Mesenchymal stem cell (in vitro differentiated cells and primary cell): ENCODE measurements around the gene RNASE2.
"Not testable (repeated sequence)": the region's sequence is repeated elsewhere in the genome, so short reads cannot be mapped to it uniquely, and the experiment has no call there.

Experiments used
- DNase-seq: peaks from one replicate; pipeline ENCODE4 v3.0.0-alpha.2; 2013
- H2AFZ ChIP-seq: one replicate; pipeline ENCODE4 v1.6.1; 2013; ENCODE audit warnings: low read depth, mild to moderate bottlenecking, control low read depth, inconsistent platforms, low read length, moderate library complexity
- H2AK5ac ChIP-seq: 2 replicates; pipeline ENCODE4 v1.6.1; 2013; ENCODE audit warnings: low read length, moderate library complexity, mild to moderate bottlenecking, inconsistent platforms; ENCODE audit not compliant: severe bottlenecking
- H2BK120ac ChIP-seq: one replicate; pipeline ENCODE4 v1.6.1; 2013; ENCODE audit warnings: low read depth, mild to moderate bottlenecking, inconsistent platforms, low read length, moderate library complexity
- H2BK12ac ChIP-seq, 2 experiments: one replicate each; pipeline ENCODE4 v1.6.1; 2013; ENCODE audit warnings: inconsistent platforms in 2 of 2, low read length in 2 of 2, mild to moderate bottlenecking in 2 of 2, moderate library complexity in 2 of 2, control low read depth in 1 of 2
- H2BK15ac ChIP-seq: one replicate; pipeline ENCODE4 v1.6.1; 2013; ENCODE audit warnings: mild to moderate bottlenecking, low read depth, inconsistent platforms; ENCODE audit not compliant: poor library complexity, severe bottlenecking
- H2BK5ac ChIP-seq: 2 replicates; pipeline ENCODE4 v1.6.1; 2013; ENCODE audit warnings: low read depth, mild to moderate bottlenecking, low read length, control low read depth, inconsistent platforms; ENCODE audit not compliant: poor library complexity, severe bottlenecking
- H3K14ac ChIP-seq, 2 experiments: one replicate each; pipeline ENCODE4 v1.6.1; 2013; ENCODE audit warnings: inconsistent platforms in 2 of 2, low read length in 2 of 2, control low read depth in 1 of 2, mild to moderate bottlenecking in 1 of 2, moderate library complexity in 1 of 2
- H3K18ac ChIP-seq, 2 experiments: one replicate each; pipeline ENCODE4 v1.6.1; 2013; ENCODE audit warnings: inconsistent platforms in 2 of 2, low read length in 2 of 2, control low read depth in 1 of 2, low read depth in 1 of 2, mild to moderate bottlenecking in 1 of 2
- H3K23ac ChIP-seq, 2 experiments: one replicate each; pipeline ENCODE4 v1.6.1; 2013; ENCODE audit warnings: inconsistent platforms in 2 of 2, low read length in 2 of 2, mild to moderate bottlenecking in 2 of 2, moderate library complexity in 2 of 2, control low read depth in 1 of 2
- H3K27ac ChIP-seq: 2 replicates; pipeline ENCODE4 v1.5.1; 2013; ENCODE audit warnings: mild to moderate bottlenecking, moderate library complexity, low read length, control low read depth, inconsistent platforms; ENCODE audit not compliant: poor library complexity, severe bottlenecking
- H3K27me3 ChIP-seq, 2 experiments: 2 replicates each; pipeline versions ENCODE4 v1.6.1 to v1.7.0; 2013; ENCODE audit warnings: low read length in 2 of 2, mild to moderate bottlenecking in 2 of 2, moderate library complexity in 2 of 2, control low read depth in 1 of 2, inconsistent platforms in 1 of 2; ENCODE audit not compliant: control insufficient read depth in 1 of 2, insufficient read depth in 1 of 2
- H3K36me3 ChIP-seq, 2 experiments: 2 replicates each; pipeline versions ENCODE4 v1.6.1 to v1.7.0; 2013; ENCODE audit warnings: low read length in 2 of 2, control low read depth in 1 of 2, inconsistent platforms in 1 of 2, low read depth in 1 of 2, mild to moderate bottlenecking in 1 of 2; ENCODE audit not compliant: insufficient read depth in 2 of 2, control insufficient read depth in 1 of 2
- H3K4ac ChIP-seq, 2 experiments: one replicate each; pipeline ENCODE4 v1.6.1; 2013; ENCODE audit warnings: inconsistent platforms in 2 of 2, low read length in 2 of 2, mild to moderate bottlenecking in 2 of 2, moderate library complexity in 2 of 2, control low read depth in 1 of 2, low read depth in 1 of 2
- H3K4me1 ChIP-seq: 2 replicates; pipeline ENCODE4 v1.6.1; 2013; ENCODE audit warnings: low read depth, low read length, control low read depth; ENCODE audit not compliant: control insufficient read depth, insufficient read depth
- H3K4me2 ChIP-seq: 2 replicates; pipeline ENCODE4 v1.6.1; 2013; ENCODE audit warnings: low read length, mild to moderate bottlenecking, inconsistent platforms; ENCODE audit not compliant: poor library complexity, severe bottlenecking
- H3K4me3 ChIP-seq, 2 experiments: 2 replicates each; pipeline versions ENCODE4 v1.5.1 to v1.7.0; 2013; ENCODE audit warnings: low read length in 2 of 2, mild to moderate bottlenecking in 2 of 2, control low read depth in 1 of 2, low read depth in 1 of 2; ENCODE audit not compliant: insufficient read depth in 1 of 2
- H3K79me1 ChIP-seq: replicated peaks from 2 replicates; pipeline ENCODE4 v1.6.1; 2013; ENCODE audit warnings: mild to moderate bottlenecking, control low read depth, low read length, inconsistent platforms; ENCODE audit not compliant: poor library complexity, severe bottlenecking
- H3K9ac ChIP-seq: 2 replicates; pipeline ENCODE4 v1.7.0; 2013; ENCODE audit warnings: mild to moderate bottlenecking, low read length, moderate library complexity
- H3K9me3 ChIP-seq: 2 replicates; pipeline ENCODE4 v1.7.0; 2013; ENCODE audit warnings: mild to moderate bottlenecking, low read length; ENCODE audit not compliant: control insufficient read depth
- H4K8ac ChIP-seq: one replicate; pipeline ENCODE4 v1.6.1; 2013; ENCODE audit warnings: inconsistent platforms, mild to moderate bottlenecking, low read length, moderate library complexity
- H4K91ac ChIP-seq: one replicate; pipeline ENCODE4 v1.6.1; 2013; ENCODE audit warnings: mild to moderate bottlenecking, low read length, inconsistent platforms
- WGBS: methylation state at CpG from one replicate; pipeline ENCODE4 v1.1.7; 2013; ENCODE audit warnings: mixed read lengths; 5-methylcytosine and 5-hydroxymethylcytosine counted together

The RNASE2 gene

DNA sequence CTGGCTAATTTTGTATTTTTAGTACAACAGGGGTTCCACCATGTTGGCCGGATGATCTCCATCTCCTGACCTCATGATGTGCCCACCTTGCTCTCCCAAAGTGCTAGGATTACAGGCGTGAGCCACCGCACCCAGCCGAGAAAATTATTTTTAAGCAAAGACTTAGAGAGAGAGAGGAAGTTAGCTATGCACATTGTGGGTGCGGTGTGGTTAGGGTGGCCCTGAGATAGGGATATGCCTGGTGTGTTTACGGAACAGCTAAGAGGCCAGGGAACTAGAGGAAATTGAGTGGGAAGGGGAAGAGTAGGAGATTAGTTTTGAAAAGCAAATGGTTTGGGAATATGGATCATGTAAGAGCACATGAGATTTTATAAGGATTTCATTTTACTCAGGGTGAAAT is 10.1 kb upstream of the RNASE2 start:
- H3K4ac ChIP-seq, DNase-seq, H3K9ac ChIP-seq, H2AFZ ChIP-seq, H3K4me1 ChIP-seq, H3K14ac ChIP-seq, H3K79me1 ChIP-seq, H2AK5ac ChIP-seq, H3K4me3 ChIP-seq, H2BK15ac ChIP-seq, H2BK12ac ChIP-seq, H3K18ac ChIP-seq, H3K23ac ChIP-seq, H2BK120ac ChIP-seq, H4K91ac ChIP-seq, H4K8ac ChIP-seq, H3K36me3 ChIP-seq, H3K27ac ChIP-seq, H3K9me3 ChIP-seq, H3K4me2 ChIP-seq, H2BK5ac ChIP-seq: not testable (repeated sequence)
- WGBS, result 88% methylated on average over 6 of the region's 6 CpGs
- peaks cover 10 to 24% of the 10 kb centered on the region in 2 experiments for H3K27me3 ChIP-seq

DNA sequence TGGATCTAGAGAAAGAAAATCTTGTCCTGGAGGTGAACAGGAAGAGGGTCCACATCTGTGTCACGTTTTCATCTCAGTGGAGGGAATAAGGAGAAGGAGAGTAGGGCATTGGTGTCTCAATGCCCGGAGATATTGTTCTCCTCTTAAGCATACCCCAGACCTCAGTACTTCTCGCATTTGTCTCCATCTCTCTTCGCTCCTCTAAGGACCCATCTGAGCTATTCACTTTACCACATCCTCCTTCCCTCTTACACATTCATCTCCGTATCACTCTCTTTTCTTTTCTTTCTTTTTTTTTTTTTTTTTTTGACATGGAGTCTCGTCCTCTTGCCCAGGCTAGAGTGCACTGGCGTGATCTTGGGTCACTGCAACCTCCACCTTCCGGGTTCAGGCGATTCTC is 8.6 kb upstream of the RNASE2 start:
- H3K4me3 ChIP-seq, H3K4ac ChIP-seq, H2BK12ac ChIP-seq, H3K4me1 ChIP-seq, H2AK5ac ChIP-seq, DNase-seq, H3K14ac ChIP-seq, H3K27ac ChIP-seq, H2BK120ac ChIP-seq, H2BK5ac ChIP-seq, H3K4me2 ChIP-seq, H3K9ac ChIP-seq, H3K36me3 ChIP-seq, H3K9me3 ChIP-seq, H4K91ac ChIP-seq, H3K79me1 ChIP-seq, H2AFZ ChIP-seq, H4K8ac ChIP-seq, H2BK15ac ChIP-seq, H3K23ac ChIP-seq, H3K18ac ChIP-seq: not testable (repeated sequence)
- no CpG with 5 or more reads among the region's 9 CpGs for WGBS
- peaks cover 10 to 16% of the 10 kb centered on the region in 2 experiments for H3K27me3 ChIP-seq

DNA sequence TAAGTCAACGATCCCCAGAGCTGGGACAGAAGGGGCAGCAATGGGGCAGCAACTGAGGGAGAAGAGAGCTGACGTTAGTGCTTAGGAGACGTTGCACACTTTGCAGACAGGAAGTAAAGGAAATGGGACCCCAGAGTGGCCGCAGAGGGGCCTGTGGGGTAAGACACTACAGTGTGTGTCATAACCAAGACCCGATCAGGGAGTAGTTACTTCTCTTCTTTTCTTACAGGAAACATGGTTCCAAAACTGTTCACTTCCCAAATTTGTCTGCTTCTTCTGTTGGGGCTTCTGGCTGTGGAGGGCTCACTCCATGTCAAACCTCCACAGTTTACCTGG is 219 bp downstream of the RNASE2 start:
- H3K4me3 ChIP-seq, H3K23ac ChIP-seq, H3K9ac ChIP-seq, H3K27ac ChIP-seq, H3K9me3 ChIP-seq, H2BK5ac ChIP-seq, H2AFZ ChIP-seq, H2AK5ac ChIP-seq, H2BK120ac ChIP-seq, H3K36me3 ChIP-seq, H3K4ac ChIP-seq, H4K91ac ChIP-seq, H3K79me1 ChIP-seq, DNase-seq, H3K14ac ChIP-seq, H4K8ac ChIP-seq, H2BK15ac ChIP-seq, H3K18ac ChIP-seq, H3K4me2 ChIP-seq, H2BK12ac ChIP-seq, H3K4me1 ChIP-seq: not testable (repeated sequence)
- peaks cover 13 to 21% of the 10 kb centered on the region in 2 experiments for H3K27me3 ChIP-seq
- 66% methylated on average over 5 of the region's 5 CpGs for WGBS

DNA sequence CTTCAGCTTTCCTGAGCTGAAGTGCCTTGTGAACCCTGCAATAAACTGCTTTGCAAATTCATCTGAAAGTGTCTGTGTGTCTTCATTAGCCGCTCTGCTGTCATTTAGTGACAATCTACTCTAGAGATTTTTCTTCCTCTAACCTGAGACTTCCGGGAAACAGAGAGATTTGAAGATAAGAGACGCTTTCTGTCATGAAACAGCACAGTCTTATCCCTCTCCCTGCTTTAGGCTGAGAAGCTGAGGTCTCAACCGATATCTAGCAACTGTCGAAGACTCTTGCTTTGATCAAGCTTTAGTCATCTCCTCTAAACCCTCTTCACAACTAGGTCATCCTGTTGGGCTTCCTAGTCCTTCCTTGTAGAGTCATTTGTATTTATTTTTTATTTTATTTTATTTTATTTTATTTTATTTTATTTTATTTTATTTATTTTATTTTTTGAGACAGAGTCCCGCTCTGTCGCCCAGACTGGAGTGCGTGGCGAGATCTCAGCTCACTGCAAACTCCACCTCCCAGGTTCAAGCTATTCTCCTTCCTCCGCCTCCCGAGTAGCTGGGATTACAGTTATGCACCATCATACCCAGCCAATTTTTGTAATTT is 1.2 kb downstream of the RNASE2 start:
- Histone ChIP-seq H2BK120ac (no peak overlapping the region), H3K4me2 (no peak overlapping the region)

More for the DNA sequence above, 1.2 kb downstream of the RNASE2 start:
- no peak for DNase-seq
- Histone ChIP-seq H3K27me3 (peaks cover 13 to 21% of the 10 kb centered on the region in 2 experiments), H2BK5ac (no peak overlapping the region), H3K4me1 (no peaks in the 10 kb centered on the region), H3K4ac (no peak overlapping the region), H3K18ac (no peak overlapping the region), H2BK12ac (no peak overlapping the region), H3K14ac (no peak overlapping the region), H2AFZ (no peak overlapping the region), H2BK15ac (no peak overlapping the region), H3K4me3 (no peak overlapping the region), H4K8ac (no peak overlapping the region), H3K79me1 (no peaks in the 10 kb centered on the region), H3K36me3 (no peaks in the 10 kb centered on the region), H3K27ac (no peak overlapping the region), H3K23ac (no peak overlapping the region), H2AK5ac (no peak overlapping the region), H4K91ac (no peak overlapping the region), H3K9ac (no peak overlapping the region), H3K9me3 (no peaks in the 10 kb centered on the region)
- 76% methylated on average over 9 of the region's 11 CpGs for WGBS
